ENCODE measurements around the gene AHDC1. TPM values are rescaled to one million over a fixed set of nuclear protein-coding genes. Genes with fewer than 3 reads are reported as not detected.

Gene AHDC1
- total and polyA plus RNA-seq, 2 of the 13 experiments (the other 11 are each of a cell fraction or from before 2014, with no cell fraction given), result 1.0 to 2.7 TPM

DNA sequence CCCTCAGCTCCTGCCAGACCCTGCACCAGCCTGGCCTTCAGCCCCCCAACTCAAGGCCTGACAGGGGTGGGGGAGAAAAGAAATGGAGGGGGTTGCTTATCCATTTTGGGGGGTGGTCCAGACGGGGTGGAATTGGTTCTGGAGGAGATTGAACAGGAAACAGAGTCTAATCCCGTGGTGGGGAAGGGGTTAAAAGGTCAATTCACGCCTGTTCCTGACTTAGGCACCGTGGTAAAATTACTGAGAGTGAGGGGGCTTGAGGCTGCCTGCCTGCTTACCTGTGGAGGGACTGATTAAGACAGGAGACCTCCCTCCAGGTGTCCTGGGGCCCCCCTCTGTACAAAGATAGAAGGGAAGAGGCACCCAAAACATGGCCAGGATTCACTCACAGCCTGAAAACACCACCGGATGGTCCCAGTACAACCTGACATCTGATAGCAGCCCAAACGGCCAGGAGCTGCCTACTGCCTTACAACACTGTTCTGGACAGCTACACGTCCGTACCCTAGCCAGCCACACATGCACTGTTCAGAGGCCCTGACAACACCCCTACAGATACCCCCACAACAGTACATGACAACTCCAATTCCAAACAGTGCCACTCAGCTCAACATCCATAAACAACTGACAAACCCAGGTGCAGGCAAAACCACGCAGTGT, 31.8 kb downstream of the AHDC1 start:
- H3K4me2 ChIP-seq (ENCODE audit: low read depth, low read length), result peak overlapping the region; percentile 95
- H3K79me2 ChIP-seq (ENCODE audit: insufficient read depth, low read length), result peaks cover 31% of the 10 kb centered on the region
- H2AFZ ChIP-seq (ENCODE audit: low read length), result no peak overlapping the region
- peak; percentile 55 for FAIRE-seq
- H3K36me3 ChIP-seq (replicated peaks in 1 of 2; ENCODE audit: control insufficient read depth in 1 of 2, insufficient read depth in 2 of 2, low read length in 2 of 2), result no peaks in the 10 kb centered on the region
- no peaks in the 10 kb centered on the region for H3K9me3 ChIP-seq (ENCODE audit: low read length)
- peak overlapping the region; percentile 12 to 55 (median 52) for H3K4me3 ChIP-seq (replicated peaks in 1 of 3; ENCODE audit: insufficient read depth in 1 of 3, low read depth in 2 of 3, low read length in 3 of 3)
- no TSS peak for BruUV-seq (replicated peaks)
- ChIA-PET CTCF (ENCODE audit: low intra/inter-chr PET ratio, low total read pairs) (no interaction called here), POLR2A (interaction anchor here (0.9 to 4.5 kb wide), 9 partner anchors 9 to 82 kb away, joined by 3 to 48 read pairs (median 4); partner anchors contain the start of gene WASF2)
- H3K27me3 ChIP-seq (ENCODE audit: control insufficient read depth in 1 of 2, insufficient read depth in 2 of 2, low read length in 2 of 2), result no peaks in the 10 kb centered on the region
- DNase-seq (ENCODE audit: low spot score), result no peak
- H3K4me1 ChIP-seq (ENCODE audit: insufficient read depth, low read length), result peaks cover 89% of the 10 kb centered on the region
- H4K20me1 ChIP-seq (ENCODE audit: insufficient read depth, low read length), result peaks cover 19% of the 10 kb centered on the region
- intact Hi-C loops (cut with micrococcal nuclease; ENCODE audit: unreplicated experiment) (loop anchor here (5.0 kb wide), 1 partner anchor 45 kb away; no protein-coding TSS in a partner anchor), in situ Hi-C loops (cut with HindIII; ENCODE audit: extremely low pct_ligation_motif_present, low pct_unique_long_range_greater_than_20kb) (no loop called here)
- peak overlapping the region; percentile 36; the same call in 1 of the 2 replicates for H3K9ac ChIP-seq (ENCODE audit: insufficient read depth, low read depth, low read length)
- peak overlapping the region; percentile 58 for H3K27ac ChIP-seq (ENCODE audit: extremely low read length, insufficient read depth, low read length)
- WGBS (ENCODE audit: low lambda C conversion rate), result 11% methylated on average over 7 of the region's 9 CpGs
- ATAC-seq, result peak; percentile 5; the same call in 2 of the 3 replicates
- TF ChIP-seq ZXDC (CRISPR knock-in tag; IDR thresholded peaks at IDR 0.05) (no peak), NKX3-1 (CRISPR knock-in tag; IDR thresholded peaks at IDR 0.05) (no peak), ZBTB3 (CRISPR knock-in tag; IDR thresholded peaks at IDR 0.05; ENCODE audit: borderline replicate concordance, low read depth) (no peak), FOXK2 (IDR thresholded peaks at IDR 0.05) (no peak), POLR2A (IDR thresholded peaks at IDR 0.05; ENCODE audit: insufficient read depth in 1 of 2, low read depth in 2 of 2, low read length in 2 of 2) (no peak), FLYWCH1 (CRISPR knock-in tag; IDR thresholded peaks at IDR 0.05) (no peak), ZNF274 (CRISPR knock-in tag; IDR thresholded peaks at IDR 0.05) (0 out of 2 replicates have a peak, but pooled peaks have one; percentile 16), SMYD3 (CRISPR knock-in tag; IDR thresholded peaks at IDR 0.05) (no peak)
- TF ChIP-seq, protein P1, sequence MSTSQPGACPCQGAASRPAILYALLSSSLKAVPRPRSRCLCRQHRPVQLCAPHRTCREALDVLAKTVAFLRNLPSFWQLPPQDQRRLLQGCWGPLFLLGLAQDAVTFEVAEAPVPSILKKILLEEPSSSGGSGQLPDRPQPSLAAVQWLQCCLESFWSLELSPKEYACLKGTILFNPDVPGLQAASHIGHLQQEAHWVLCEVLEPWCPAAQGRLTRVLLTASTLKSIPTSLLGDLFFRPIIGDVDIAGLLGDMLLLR (CRISPR knock-in tag; IDR thresholded peaks at IDR 0.05), result no peak
- TF ChIP-seq, protein P2, sequence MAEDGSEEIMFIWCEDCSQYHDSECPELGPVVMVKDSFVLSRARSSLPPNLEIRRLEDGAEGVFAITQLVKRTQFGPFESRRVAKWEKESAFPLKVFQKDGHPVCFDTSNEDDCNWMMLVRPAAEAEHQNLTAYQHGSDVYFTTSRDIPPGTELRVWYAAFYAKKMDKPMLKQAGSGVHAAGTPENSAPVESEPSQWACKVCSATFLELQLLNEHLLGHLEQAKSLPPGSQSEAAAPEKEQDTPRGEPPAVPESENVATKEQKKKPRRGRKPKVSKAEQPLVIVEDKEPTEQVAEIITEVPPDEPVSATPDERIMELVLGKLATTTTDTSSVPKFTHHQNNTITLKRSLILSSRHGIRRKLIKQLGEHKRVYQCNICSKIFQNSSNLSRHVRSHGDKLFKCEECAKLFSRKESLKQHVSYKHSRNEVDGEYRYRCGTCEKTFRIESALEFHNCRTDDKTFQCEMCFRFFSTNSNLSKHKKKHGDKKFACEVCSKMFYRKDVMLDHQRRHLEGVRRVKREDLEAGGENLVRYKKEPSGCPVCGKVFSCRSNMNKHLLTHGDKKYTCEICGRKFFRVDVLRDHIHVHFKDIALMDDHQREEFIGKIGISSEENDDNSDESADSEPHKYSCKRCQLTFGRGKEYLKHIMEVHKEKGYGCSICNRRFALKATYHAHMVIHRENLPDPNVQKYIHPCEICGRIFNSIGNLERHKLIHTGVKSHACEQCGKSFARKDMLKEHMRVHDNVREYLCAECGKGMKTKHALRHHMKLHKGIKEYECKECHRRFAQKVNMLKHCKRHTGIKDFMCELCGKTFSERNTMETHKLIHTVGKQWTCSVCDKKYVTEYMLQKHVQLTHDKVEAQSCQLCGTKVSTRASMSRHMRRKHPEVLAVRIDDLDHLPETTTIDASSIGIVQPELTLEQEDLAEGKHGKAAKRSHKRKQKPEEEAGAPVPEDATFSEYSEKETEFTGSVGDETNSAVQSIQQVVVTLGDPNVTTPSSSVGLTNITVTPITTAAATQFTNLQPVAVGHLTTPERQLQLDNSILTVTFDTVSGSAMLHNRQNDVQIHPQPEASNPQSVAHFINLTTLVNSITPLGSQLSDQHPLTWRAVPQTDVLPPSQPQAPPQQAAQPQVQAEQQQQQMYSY (CRISPR knock-in tag; IDR thresholded peaks at IDR 0.05), result peak; percentile 88

Data from HepG2 (cell line).